ENCODE measurements around the gene PLOD1. TPM values are rescaled to one million over a fixed set of nuclear protein-coding genes. Genes with fewer than 3 reads are reported as not detected.

Gene PLOD1
- total RNA-seq, 1 donor from 2014 or later: 79.9 TPM

- H3K4me1 ChIP-seq: no peaks in the 10 kb centered on the region
- H3K27ac ChIP-seq: no peak overlapping the region
- TF ChIP-seq, protein P1, sequence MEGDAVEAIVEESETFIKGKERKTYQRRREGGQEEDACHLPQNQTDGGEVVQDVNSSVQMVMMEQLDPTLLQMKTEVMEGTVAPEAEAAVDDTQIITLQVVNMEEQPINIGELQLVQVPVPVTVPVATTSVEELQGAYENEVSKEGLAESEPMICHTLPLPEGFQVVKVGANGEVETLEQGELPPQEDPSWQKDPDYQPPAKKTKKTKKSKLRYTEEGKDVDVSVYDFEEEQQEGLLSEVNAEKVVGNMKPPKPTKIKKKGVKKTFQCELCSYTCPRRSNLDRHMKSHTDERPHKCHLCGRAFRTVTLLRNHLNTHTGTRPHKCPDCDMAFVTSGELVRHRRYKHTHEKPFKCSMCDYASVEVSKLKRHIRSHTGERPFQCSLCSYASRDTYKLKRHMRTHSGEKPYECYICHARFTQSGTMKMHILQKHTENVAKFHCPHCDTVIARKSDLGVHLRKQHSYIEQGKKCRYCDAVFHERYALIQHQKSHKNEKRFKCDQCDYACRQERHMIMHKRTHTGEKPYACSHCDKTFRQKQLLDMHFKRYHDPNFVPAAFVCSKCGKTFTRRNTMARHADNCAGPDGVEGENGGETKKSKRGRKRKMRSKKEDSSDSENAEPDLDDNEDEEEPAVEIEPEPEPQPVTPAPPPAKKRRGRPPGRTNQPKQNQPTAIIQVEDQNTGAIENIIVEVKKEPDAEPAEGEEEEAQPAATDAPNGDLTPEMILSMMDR (IDR thresholded peaks at IDR 0.05): no peak
- no peak overlapping the region for H3K4me3 ChIP-seq
- H3K9me3 ChIP-seq: no peaks in the 10 kb centered on the region
- H3K36me3 ChIP-seq: peaks cover 81 to 84% of the 10 kb centered on the region in 2 donors
- H3K27me3 ChIP-seq: no peaks in the 10 kb centered on the region
- DNase-seq (ENCODE audit: low spot score in 2 of 2): no peak
- intact Hi-C loops (cut with DNase I): no loop called here
These were observed 26.2 kb downstream of the PLOD1 start for GRCh38 chr1:11960715-11961114.

DNA sequence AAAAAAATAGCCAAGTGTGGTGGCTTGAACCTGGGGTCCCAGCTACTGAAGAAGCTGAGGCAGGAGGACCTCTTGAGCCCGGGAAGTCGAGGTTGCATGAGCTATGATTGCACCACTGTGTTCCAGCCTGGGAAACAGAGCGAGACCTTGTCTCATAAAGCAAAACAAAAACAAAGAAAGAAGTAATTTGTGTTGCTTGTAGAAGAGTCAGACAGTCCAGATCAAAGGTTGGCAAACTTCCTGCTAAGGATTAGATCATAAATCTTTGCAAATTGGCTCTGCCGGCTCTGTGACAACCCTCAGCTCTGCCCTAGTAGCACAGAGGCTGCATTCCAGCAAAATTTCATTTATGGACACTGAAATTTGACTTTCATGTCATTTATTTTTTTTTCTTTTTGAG, 26.7 kb downstream of the PLOD1 start:
- TF ChIP-seq, protein P1 (IDR thresholded peaks at IDR 0.05): no peak
- Histone ChIP-seq H3K9me3 (no peaks in the 10 kb centered on the region), H3K36me3 (peaks cover 81 to 87% of the 10 kb centered on the region in 2 donors), H3K27me3 (no peaks in the 10 kb centered on the region), H3K27ac (no peak overlapping the region), H3K4me3 (no peak overlapping the region), H3K4me1 (no peaks in the 10 kb centered on the region)
- intact Hi-C loops (cut with DNase I): no loop called here
- DNase-seq (ENCODE audit: low spot score in 2 of 2): no peak

GRCh38 chr1:11963622-11964021, 29.1 kb downstream of the PLOD1 start:
- Histone ChIP-seq H3K36me3 (peaks cover 67 to 73% of the 10 kb centered on the region in 2 donors), H3K4me3 (no peak overlapping the region), H3K4me1 (no peaks in the 10 kb centered on the region), H3K27me3 (no peaks in the 10 kb centered on the region), H3K27ac (no peak overlapping the region), H3K9me3 (no peaks in the 10 kb centered on the region)
- TF ChIP-seq, protein P1 (IDR thresholded peaks at IDR 0.05): no peak
- intact Hi-C loops (cut with DNase I): no loop called here
- DNase-seq (ENCODE audit: low spot score in 2 of 2): no peak

- intact Hi-C loops (cut with DNase I): no loop called here
- H3K9me3 ChIP-seq: no peaks in the 10 kb centered on the region
- H3K4me3 ChIP-seq: no peak overlapping the region
- peaks cover 62 to 72% of the 10 kb centered on the region in 2 donors for H3K36me3 ChIP-seq
- TF ChIP-seq, protein P1 (IDR thresholded peaks at IDR 0.05): no peak
- H3K4me1 ChIP-seq: no peaks in the 10 kb centered on the region
- no peak overlapping the region for H3K27ac ChIP-seq
- H3K27me3 ChIP-seq: no peaks in the 10 kb centered on the region
- DNase-seq (ENCODE audit: low spot score in 2 of 2): no peak
These were observed 30.1 kb downstream of the PLOD1 start for GRCh38 chr1:11964656-11965055.

GRCh38 chr1:11967028-11967547, 32.6 kb downstream of the PLOD1 start:
- Histone ChIP-seq H3K4me3 (no peak overlapping the region), H3K9me3 (no peaks in the 10 kb centered on the region), H3K27me3 (no peaks in the 10 kb centered on the region), H3K27ac (no peak overlapping the region), H3K36me3 (peaks cover 44 to 61% of the 10 kb centered on the region in 2 donors), H3K4me1 (no peaks in the 10 kb centered on the region)
- TF ChIP-seq, protein P1 (IDR thresholded peaks at IDR 0.05): peak in 1 of 3 experiments; percentile 41
- intact Hi-C loops (cut with DNase I): loop anchor here (1.0 kb wide), 1 partner anchor 129 kb away; no protein-coding TSS in a partner anchor
- DNase-seq (ENCODE audit: low spot score in 2 of 2): no peak

Measured in ascending aorta (tissue), 2 donors.